Measurements from ENCODE around the gene A2M.

The A2M gene

GRCh38 chr12:9074484-9075137, 41.1 kb downstream of the A2M start:
- DNase-seq, result no peak

DNA sequence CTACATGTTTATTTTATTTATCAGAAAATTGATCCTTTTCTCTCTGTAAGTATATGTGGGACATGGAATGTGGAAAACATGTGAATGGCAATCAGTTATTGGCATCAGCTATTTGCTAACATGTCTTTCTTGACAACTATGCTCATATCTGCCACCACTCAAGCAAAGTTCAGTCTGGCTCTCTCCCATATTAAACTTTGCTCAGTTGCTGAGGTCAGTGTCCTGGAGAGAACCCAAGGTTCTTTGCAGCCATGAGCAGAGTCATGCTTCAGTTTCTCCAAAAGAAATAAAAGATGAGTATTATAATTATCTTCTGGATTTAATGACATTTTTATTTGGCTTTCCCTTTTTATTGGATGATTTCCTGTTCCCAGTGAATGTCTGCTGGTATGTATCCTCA, 42.6 kb downstream of the A2M start:
- DNase-seq, result no peak

DNA sequence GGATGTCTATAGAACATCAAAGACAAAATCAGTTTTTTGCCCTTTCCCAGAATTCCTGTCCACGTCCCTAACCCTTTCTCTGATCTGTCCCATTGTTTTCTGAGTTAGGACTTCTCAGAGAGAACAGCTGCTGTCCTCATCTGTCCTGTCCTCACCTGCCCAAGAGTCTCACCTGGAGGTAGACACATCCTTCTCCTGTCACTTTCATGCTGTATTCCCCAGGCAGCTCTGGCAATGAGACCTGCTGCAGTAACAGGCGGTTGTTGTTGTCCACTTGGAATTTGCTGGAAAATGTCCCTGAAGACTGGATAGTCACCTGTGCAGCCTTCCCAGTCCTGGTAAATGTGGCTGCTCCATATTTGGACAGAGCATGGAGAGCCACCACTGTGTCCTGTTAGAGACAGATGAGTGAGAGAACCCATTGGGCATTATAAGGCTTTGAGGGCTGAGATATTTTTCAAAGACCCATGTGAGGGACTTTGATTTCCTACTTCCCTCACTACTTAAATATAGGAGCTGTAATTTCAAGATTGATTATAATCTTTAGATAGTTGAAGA, 43.2 kb downstream of the A2M start:
- no peak for DNase-seq

GRCh38 chr12:9071969-9072368, 43.8 kb downstream of the A2M start:
- no peak for DNase-seq

DNA sequence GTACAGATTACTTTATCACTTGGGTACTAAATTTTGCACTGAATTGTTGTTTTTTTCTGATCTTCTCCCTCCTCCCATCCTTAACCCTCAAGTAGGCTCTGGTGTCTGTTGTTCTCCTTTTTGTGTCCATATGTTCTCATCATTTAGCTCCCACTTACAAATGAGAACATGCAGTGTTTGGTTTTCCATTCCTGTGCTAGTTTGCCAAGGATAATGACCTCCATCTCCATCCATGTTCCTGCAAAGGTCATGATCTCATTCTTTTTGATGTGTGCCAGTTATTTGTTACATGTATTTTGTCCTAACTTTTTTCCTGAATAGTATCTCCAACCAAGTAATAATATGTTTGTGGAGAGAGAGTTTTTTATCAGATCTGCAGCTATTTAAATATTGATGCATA, 44.2 kb downstream of the A2M start:
- no peak for DNase-seq

GRCh38 chr12:9070351-9070750, 45.4 kb downstream of the A2M start:
- no peak for DNase-seq

DNA sequence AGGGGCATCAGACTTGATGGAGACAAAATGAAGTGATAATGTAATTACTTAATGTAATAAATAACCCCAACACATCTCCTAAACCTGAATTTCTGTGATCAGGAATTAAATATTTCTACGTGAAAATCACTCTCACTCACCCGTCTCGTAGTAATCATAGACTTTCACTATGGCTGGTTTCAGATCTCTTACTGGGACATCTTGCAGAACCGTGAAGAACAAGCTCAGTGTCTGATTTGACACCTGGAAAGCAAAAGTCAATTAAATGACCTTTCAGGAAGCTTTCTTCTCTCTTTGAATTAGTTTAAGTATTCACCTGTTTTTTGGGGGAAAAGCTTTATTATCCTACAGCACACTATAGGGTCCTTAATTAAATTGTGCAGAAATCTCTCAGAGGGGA, 47.1 kb downstream of the A2M start:
- no peak for DNase-seq

DNA sequence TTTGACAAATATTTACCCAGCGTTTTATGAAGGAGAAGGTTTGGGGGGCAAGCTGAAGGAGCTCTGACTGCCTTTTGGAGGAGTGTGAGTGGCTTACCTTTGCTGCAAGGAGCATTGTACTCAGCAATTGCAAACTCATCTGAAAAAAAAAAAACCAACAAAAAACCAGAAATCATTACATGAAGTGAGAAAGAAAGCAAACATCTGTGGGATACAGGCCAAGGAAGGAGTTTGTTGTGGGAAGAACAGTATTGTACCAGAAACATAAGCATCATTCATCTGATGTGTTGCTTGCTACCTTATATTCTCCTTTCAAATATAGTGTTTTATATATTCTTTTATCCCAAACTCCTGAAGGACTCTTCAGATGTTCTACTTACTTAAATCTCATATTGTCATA, 47.6 kb downstream of the A2M start:
- DNase-seq, result no peak

DNA sequence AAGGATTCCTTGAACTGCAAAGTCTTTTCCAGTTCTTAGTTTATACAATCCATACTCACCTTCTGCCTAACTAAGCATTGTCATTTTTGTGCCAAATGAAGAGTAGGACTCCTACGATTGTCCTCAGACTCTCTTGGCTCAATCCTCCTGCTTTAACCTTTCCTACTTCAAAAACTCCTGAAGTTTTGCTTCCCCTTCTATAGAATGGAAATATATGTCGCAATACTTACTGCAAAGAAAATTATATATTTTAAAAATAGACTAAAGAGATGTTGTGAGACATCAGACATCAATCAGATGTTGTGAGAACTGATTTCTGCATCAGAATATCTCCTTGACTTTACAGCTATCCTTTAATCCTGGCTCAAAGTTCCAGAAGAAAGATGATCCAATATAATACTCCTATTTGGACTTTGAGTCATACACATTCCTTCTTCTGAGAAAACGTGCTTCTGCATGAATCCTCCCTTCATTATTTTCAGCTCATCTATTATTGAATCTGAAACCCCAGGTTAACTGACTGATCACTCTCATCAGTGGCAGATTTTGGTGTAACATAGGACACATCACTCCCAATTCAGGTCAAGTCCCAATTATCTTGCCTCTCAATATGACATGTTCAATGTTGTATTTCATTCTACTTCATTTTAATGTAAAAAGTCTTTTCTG, 48.8 kb downstream of the A2M start:
- no peak for DNase-seq

DNA sequence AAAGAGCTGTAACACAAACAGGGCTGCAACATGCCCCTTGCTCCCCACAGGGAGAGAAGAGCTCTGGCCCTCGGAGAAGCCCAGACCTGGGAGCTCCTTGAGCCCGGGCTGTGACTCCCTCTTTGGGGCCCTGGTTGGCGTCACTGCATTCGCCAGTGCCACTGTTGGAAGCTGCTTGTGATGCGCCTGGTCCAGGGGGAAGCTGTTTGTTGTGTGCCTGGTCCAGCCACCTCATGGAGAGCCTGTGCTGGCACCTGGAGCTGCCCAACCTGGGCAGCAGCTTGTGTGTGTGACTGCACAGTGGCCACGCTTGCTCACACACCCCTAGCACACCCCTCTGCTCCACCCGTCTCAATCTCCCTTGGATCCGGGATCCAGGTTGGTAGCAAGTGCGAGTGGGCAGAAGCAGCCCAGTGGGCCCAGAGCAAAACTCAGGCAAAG, 49.5 kb downstream of the A2M start:
- peak in 1 of 58 donors; percentile 4 for DNase-seq

DNA sequence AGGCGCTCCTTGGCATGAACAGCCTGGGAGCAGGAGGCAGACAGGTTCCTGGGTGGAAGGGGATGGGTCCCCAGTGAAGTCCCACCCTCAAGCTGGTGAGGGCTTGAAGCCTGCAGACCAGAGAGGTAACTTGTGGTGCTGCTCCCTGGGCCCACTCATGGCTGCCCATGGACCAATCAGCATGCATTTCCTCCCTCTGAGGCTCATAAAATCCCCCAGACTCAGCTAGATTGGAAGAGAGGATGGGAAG, 50.2 kb downstream of the A2M start:
- no peak for DNase-seq

DNA sequence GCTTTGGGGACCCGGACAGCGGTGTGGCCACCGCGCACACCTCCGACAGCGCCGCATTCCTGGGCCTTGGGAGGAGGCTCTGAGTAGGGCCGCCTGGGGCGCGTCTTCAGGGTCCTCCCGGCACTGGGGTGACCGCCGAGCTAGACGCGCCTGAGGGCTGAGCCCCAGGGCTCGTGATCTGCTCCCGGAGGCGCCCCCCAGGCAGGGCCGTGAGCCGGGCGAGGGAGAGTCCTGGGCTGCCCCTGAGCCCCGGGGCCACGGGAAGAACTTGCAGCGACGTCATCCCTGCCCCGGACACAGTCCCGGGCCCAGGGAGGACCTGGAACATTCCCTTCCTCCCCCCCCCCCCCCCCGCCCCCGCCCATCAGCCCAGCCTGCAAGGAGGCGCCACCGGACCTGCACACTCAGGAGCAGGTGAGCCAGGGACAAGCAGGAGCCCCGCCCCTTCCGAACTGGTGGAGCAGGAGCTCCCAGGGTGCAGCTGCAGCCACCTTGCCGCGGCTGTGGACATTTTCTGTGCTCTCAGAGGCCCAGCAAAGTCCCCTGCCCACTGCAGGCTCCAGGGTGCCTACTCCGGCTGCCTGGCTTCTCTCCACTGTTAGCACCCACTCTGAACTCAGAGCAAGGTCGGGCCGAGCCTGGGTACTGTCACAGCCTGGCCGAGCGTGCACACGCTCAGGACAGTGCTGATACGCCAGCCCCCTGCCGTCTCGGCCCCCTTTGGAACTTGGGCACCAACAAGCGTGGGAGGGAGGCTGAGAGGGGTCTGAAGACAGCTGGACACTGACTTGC, 50.7 kb downstream of the A2M start:
- peak in 44 of 58 donors; percentile 4 to 70 (median 44) for DNase-seq

- peak in 51 of 58 donors; percentile 22 to 76 (median 58) for DNase-seq
Observed at GRCh38 chr12:9064201-9064814, 51.4 kb downstream of the A2M start.

- no peak for DNase-seq
Observed at GRCh38 chr12:9052610-9053009, 63.1 kb downstream of the A2M start.

GRCh38 chr12:9051158-9051550, 64.6 kb downstream of the A2M start:
- DNase-seq, result no peak

DNA sequence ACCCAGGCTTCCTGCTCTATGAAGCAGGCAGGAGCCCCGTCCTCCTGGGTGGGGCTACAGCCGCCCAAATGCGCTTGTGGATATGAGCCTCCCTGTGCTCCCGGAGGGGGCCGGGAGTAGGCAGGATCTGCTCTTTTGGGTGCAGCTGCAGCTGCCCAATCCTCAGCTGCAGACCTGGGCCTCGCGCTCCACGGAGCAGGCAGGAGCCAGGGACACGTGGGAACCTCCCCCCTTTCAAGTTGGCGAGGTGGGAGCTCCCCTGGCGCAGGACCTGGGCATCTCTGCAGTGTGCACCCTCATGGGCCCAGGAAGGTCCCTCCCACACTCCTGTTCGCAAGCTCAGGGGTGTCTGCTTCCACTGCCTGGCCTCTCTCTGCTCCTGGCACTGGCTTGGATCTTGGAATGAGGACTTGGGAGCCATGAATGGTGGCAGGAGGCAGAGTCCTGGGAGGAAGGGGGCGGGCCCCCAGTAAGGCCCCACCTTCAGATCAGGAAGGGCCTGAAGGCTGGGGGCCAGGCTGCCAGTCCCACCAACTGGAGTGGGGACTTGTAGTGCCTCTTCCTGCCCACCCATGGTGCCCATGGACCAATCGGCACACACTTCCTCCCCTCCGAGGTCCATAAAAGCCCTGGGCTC, 65.1 kb downstream of the A2M start:
- no peak for DNase-seq

- no peak for DNase-seq
Observed at GRCh38 chr12:9049520-9050133, 66.1 kb downstream of the A2M start.

GRCh38 chr12:9048930-9049329, 66.8 kb downstream of the A2M start:
- DNase-seq, result no peak

DNA sequence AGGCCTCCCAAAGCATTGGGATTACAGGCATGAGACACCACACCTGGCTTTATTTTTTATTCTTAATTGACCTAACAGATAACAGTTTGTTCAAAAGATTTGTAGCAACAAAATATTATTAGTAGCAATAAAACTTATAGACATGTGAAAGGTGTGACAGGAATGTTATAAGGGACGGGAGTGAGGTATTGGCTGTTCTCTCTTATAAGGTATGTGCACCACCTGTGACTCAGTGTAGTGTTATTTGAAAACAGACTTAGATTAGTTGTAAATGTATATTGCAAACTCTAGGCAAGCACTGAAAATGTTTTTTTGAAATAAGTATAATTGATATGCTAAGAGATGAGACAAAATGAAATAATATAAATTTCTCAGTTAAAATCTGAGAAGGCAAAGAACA, 68.6 kb downstream of the A2M start:
- DNase-seq, result no peak

DNA sequence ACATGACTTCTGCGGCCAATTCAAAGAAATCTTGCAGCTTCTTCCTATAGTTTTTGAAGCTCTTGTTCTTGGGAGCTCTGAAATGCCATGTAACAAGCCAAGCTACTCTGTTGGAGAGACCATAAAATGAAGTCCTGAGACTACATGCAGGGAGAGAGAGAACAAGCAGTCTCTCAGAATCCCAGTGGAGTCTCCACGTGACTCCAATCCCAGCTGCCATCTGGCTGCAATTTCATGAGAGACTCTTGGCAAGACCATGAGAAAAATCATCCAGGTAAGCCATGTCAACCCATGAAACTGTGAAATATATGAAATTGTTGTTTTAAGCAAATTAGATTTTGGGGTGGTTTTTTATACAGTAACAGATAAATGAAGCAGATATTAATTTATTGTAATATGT, 72.0 kb downstream of the A2M start:
- DNase-seq, result no peak

DNA sequence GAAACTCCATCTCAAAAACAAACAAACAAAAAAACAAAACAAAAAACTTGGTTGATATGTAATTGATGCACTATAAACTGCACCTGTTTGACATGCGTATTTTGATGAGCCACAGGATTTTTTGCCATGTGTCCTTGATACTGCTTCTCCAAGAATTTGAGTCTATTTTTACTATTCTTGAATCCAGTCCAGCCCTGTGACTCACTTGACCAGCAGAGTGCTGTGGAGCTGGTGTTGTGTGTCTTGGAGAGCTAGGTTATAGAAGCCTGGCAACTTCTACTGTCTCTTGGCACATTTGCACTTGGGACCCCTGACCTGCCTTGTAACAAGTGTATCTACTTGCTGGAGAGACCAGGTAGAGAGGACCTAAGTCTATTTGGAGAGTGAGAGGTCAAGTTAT, 74.4 kb downstream of the A2M start:
- no peak for DNase-seq
